Stimulated activated naive CD8-positive, alpha-beta T cell treated with anti-CD3 and anti-CD28 coated beads, Interleukin-15, Interleukin-2, amounts not matched to agents 100 ng/mL and 50 ng/mL, for 24 hours (primary cell): ENCODE data around the gene TTC28.
"Not testable (repeated sequence)": the region's sequence is repeated elsewhere in the genome, so short reads cannot be mapped to it uniquely, and the experiment has no call there.

Source experiments
- H3K27ac Mint-ChIP-seq: one replicate; pipeline ENCODE4 v1.8.0; 2021; ENCODE audit warnings: mild to moderate bottlenecking, mixed read lengths
- H3K27me3 Mint-ChIP-seq: one replicate; pipeline ENCODE4 v1.8.0; 2021; ENCODE audit warnings: mixed read lengths
- H3K36me3 Mint-ChIP-seq: one replicate; pipeline ENCODE4 v1.8.0; 2021; ENCODE audit warnings: low read depth, mixed read lengths
- H3K4me1 Mint-ChIP-seq: one replicate; pipeline ENCODE4 v1.8.0; 2021; ENCODE audit warnings: low read depth, mixed read lengths
- H3K4me3 Mint-ChIP-seq: one replicate; pipeline ENCODE4 v1.8.0; 2021; ENCODE audit warnings: mild to moderate bottlenecking, mixed read lengths
- H3K9me3 Mint-ChIP-seq: one replicate; pipeline ENCODE4 v1.8.0; 2021; ENCODE audit warnings: mixed read lengths

Gene TTC28

DNA sequence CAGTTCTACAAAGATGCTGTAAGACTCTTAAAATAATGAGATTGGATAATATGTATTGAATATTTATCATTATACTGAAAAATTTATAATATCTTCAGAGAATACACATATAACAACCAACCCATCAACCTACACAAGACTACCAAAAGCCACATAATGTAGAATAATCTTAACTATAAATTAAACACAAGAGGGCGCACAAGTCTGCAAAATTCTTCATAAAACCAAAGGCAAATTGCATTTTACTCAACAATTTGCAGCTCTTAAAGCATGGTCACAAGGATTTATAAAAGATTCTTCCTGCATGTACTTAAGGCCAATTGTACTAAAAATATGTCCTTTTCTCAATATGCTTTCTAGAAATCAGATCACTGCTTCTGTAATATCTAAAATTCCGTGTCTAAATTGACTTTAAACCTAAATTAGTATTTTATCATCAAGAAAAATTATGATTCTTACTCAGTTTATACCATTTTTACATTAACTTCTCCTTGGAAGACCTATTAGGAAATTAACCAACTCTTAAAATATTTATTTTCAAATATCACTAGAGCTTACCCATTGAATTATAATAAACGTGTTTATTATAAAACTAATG, 79.0 kb downstream of the TTC28 start:
- no peak overlapping the region for H3K27ac Mint-ChIP-seq
- no peaks in the 10 kb centered on the region for H3K9me3 Mint-ChIP-seq
- no peaks in the 10 kb centered on the region for H3K4me1 Mint-ChIP-seq
- peaks cover 18% of the 10 kb centered on the region for H3K27me3 Mint-ChIP-seq
- no peak overlapping the region for H3K4me3 Mint-ChIP-seq
- no peaks in the 10 kb centered on the region for H3K36me3 Mint-ChIP-seq

DNA sequence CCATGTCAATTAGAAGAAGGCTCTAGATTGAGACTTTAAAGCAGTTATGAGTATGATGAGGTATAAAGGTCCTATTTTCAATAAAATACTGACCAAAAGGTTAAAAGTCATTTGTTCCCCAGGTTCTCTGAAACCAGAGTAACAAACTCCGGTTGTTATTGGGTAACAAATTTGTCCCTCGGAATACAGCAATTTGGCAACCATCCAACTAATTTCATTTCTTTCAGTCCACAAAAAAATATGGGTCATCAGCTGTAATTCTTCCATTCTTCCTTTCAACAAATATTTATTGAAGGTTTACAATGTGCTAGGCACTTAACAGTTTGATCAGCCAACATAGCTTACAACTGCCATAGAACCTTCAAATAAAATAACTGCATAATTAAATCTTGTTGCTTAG, 79.9 kb downstream of the TTC28 start:
- no peaks in the 10 kb centered on the region for H3K4me1 Mint-ChIP-seq
- no peak overlapping the region for H3K27ac Mint-ChIP-seq
- H3K36me3 Mint-ChIP-seq: no peaks in the 10 kb centered on the region
- peaks cover 18% of the 10 kb centered on the region for H3K27me3 Mint-ChIP-seq
- H3K4me3 Mint-ChIP-seq: no peak overlapping the region
- no peaks in the 10 kb centered on the region for H3K9me3 Mint-ChIP-seq

DNA sequence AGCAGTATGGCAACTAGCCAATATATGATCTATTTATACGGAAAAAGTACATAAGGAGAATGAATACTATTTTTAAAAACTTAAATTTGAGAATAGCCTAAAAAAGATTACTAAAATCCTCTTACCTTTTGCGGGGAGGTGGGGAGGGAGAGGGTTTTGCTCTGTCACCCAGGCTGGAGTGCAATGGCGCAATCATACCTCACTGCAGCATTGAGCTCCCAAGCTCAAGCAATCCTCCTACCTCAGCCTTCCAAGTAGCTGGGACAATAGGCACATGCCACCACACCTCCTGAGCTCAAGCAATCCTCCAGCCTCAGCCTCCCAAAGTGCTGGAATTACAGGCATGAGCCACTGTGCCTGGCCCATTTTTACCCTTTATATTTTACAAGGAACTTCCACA, 82.0 kb downstream of the TTC28 start:
- H3K9me3 Mint-ChIP-seq: no peaks in the 10 kb centered on the region
- peaks cover 18% of the 10 kb centered on the region for H3K27me3 Mint-ChIP-seq
- H3K27ac Mint-ChIP-seq: no peak overlapping the region
- no peak overlapping the region for H3K4me3 Mint-ChIP-seq
- no peaks in the 10 kb centered on the region for H3K36me3 Mint-ChIP-seq
- no peaks in the 10 kb centered on the region for H3K4me1 Mint-ChIP-seq

DNA sequence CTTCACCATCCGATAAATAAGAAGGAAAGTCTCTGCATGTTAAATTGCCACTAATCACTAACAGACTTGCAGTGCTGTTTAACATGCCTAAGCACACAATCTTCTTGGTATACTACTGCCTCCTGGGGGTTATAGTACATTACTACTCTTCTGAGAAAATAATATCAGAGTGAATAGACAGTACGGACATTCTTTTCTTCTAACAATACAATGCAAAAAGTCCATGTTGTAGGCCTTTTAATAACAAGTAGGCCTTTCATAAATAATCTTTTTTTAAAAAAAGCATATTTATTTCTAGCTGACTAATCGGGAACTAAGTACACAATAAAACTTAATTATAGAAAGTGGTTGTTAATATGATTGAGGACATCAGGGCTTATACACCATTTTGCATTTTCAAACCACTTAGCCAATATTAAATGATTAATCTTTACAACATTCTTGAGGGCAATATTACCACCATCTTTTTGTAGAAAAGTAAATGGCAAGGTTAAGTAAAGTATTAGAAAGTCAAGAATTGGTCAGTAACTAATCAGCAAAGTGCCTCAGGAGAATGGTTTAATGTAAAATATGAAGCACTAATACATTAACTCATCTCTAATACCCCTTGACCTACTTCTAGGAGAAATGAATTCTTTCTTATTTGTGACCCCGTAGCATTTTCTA, 84.7 kb downstream of the TTC28 start:
- H3K27me3 Mint-ChIP-seq: peaks cover 10% of the 10 kb centered on the region
- no peaks in the 10 kb centered on the region for H3K9me3 Mint-ChIP-seq
- H3K27ac Mint-ChIP-seq: no peak overlapping the region
- no peaks in the 10 kb centered on the region for H3K4me1 Mint-ChIP-seq
- H3K36me3 Mint-ChIP-seq: no peaks in the 10 kb centered on the region
- H3K4me3 Mint-ChIP-seq: no peak overlapping the region

DNA sequence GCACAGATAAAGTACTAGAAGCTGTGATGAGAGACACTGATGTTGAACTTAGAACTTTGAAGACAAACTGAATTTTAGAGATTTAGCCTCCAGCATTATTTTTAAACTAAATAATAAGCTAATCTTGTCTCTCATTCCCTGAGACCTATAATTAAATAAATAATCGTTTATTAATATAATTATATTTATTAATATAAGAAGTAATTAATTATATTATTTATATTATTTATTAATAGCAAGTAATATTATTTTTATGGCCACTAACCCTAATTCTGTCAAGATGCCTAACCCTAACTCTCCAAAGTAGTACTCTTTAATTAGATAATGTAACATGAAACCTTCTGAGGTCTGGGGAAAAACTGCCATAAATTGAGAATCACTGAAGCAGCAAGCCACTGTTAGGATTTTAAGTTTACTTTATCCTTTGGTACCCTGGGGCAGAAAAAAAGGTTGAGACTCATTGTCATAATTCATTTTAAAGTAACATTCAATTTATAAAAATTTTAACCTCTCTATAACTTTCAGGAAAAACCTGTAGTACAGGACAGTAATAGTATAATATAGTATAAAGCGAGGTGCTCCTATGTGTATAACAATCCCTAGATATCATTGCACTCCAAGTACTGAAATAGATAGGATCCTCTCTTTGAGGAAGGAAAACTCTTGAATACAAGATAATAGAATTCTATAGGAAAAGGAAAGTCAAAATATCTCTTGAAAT, 85.4 kb downstream of the TTC28 start:
- Mint-ChIP-seq H3K4me3 (no peak overlapping the region), H3K27ac (no peak overlapping the region), H3K27me3 (peaks cover 8% of the 10 kb centered on the region), H3K36me3 (no peaks in the 10 kb centered on the region), H3K9me3 (no peaks in the 10 kb centered on the region), H3K4me1 (no peaks in the 10 kb centered on the region)

DNA sequence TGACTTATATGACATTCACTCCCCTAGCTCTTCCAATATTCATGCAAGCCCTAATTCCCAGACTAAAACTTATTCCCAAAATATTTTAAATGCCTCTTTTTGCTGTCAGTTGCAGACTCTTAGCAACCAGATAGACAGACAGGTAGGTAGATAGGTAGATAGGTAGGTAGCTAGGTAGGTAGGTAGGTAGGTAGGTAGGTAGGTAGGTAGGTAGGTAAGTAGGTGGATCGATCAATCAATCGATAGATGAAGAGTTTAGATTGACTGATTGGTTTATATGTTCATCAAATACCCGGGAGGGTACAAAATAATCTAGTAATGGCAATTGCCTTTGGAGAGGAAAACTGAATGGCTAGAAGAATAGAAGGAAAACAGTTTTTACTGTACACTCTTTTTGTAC, 86.3 kb downstream of the TTC28 start:
- Mint-ChIP-seq H3K4me3 (no peak overlapping the region), H3K36me3 (no peaks in the 10 kb centered on the region), H3K9me3 (no peaks in the 10 kb centered on the region), H3K27ac (no peak overlapping the region), H3K27me3 (peaks cover 8% of the 10 kb centered on the region), H3K4me1 (no peaks in the 10 kb centered on the region)

DNA sequence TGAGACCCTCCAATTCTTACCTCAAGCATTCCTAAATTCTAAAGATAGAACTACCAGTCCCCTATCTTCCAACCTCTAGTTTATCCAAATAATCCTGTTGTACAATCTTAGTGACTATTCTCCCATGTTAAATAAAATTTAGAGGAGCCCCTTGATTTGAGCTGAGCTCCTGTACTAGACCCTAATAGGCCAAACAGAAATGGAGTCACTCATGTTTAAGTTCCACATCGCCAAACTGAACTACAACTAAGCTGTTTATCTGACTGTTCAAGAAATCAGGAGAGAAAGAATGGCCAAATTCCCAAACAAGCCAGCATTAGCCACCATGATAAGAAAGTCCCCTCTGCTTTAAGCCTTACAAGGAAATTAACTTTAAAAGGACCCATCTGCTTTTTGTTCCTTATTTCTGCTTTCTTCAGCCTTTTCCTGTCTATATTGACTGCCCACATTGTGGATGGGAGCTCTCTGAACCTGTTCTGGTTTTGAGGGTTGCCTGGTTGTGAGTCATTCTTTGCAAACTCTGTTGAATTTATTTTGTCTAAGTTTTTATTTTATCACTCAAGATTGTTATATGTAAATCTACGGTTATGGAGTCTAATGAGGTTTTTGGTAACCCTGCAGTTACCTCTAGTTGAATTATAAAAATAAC, 90.4 kb downstream of the TTC28 start:
- Mint-ChIP-seq H3K4me3 (no peak overlapping the region), H3K9me3 (no peaks in the 10 kb centered on the region), H3K4me1 (no peaks in the 10 kb centered on the region), H3K27me3 (peaks cover 4% of the 10 kb centered on the region), H3K27ac (no peak overlapping the region), H3K36me3 (no peaks in the 10 kb centered on the region)

DNA sequence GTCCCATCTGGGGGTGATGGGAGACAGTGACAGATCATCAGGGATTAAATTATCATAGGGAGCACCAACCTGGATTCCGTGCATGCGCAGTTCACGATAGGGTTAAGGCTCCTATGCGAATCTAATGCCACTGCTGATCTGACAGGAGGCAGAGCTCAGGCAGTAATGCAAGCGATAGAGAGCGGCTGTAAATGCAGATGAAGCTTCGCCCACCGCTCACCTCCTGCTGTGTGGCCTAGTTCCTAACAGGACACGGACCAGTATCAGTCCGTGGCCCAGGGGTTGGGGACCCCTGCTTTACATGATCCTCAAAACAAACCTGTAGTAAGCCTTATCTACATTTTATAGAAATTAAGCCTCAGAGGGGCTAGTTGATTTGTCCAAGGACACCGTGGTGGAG, 94.3 kb downstream of the TTC28 start:
- Mint-ChIP-seq H3K27ac (no peak overlapping the region), H3K4me1 (no peaks in the 10 kb centered on the region), H3K9me3 (no peaks in the 10 kb centered on the region), H3K27me3 (peaks cover 5% of the 10 kb centered on the region), H3K4me3 (no peak overlapping the region), H3K36me3 (no peaks in the 10 kb centered on the region)

DNA sequence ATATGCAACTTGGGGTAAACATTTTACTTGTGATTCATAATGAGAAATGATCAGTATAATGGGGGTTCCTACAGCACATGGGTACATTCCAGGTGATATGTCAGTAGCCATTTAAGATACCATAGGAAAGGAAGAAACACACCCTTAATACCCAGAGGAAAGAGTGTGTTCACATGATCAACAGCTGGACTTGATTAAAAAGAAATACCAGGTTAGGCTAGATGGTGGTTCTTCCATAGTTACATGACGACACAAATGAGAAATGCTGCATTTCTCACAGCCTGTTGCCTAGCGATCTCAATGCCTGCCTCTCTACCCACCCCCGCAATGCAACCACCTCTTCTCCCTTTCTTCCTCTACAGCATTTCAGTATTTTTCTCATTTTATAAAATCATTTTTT, 96.8 kb downstream of the TTC28 start:
- H3K9me3 Mint-ChIP-seq: no peaks in the 10 kb centered on the region
- H3K36me3 Mint-ChIP-seq: no peaks in the 10 kb centered on the region
- no peaks in the 10 kb centered on the region for H3K4me1 Mint-ChIP-seq
- H3K27me3 Mint-ChIP-seq: peaks cover 9% of the 10 kb centered on the region
- no peak overlapping the region for H3K4me3 Mint-ChIP-seq
- H3K27ac Mint-ChIP-seq: no peak overlapping the region

DNA sequence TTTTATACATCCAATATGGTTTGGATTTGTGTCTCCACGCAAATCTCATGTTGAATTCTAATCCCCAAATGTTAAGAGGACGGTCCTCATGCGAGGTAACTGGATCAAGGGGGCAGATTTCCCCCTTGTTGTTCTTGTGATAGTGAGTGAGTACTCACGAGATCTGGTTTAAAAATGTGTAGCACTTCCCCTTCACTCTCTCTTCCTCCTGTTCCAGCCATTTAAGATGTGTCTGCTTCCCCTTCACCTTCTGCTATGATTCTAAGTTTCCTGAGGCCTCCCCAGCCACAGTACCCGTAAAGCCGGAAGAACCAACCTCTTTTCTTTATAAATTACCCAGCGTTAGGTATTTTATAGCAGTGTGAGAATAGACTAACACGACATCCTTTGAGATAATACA, 98.6 kb downstream of the TTC28 start:
- no peaks in the 10 kb centered on the region for H3K9me3 Mint-ChIP-seq

DNA sequence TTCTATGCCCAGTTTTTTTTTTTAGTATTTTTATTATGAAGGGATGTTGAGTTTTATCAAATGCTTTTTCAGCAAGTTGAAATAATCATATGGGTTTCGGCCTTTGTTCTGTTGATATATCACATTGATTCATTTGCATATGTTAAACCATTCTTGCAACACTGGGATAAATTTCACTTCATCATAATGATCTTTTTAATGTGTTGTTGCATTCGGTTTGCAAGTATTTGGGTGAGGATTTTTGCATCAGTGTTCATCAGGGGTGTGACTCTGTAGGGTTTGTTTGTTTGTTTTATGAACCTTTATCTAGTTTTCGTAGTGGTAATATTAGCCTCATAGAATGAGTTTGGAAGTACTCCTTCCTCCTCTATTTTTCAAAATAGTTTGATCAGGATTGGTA, 103.5 kb downstream of the TTC28 start:
- Mint-ChIP-seq H3K36me3 (no peaks in the 10 kb centered on the region), H3K27me3 (peaks cover 26% of the 10 kb centered on the region), H3K4me3 (no peak overlapping the region)

More for the DNA sequence above, 98.6 kb downstream of the TTC28 start:
- H3K4me3 Mint-ChIP-seq: no peak overlapping the region
- H3K27me3 Mint-ChIP-seq: peaks cover 16% of the 10 kb centered on the region
- no peaks in the 10 kb centered on the region for H3K4me1 Mint-ChIP-seq
- H3K36me3 Mint-ChIP-seq: no peaks in the 10 kb centered on the region
- no peak overlapping the region for H3K27ac Mint-ChIP-seq

DNA sequence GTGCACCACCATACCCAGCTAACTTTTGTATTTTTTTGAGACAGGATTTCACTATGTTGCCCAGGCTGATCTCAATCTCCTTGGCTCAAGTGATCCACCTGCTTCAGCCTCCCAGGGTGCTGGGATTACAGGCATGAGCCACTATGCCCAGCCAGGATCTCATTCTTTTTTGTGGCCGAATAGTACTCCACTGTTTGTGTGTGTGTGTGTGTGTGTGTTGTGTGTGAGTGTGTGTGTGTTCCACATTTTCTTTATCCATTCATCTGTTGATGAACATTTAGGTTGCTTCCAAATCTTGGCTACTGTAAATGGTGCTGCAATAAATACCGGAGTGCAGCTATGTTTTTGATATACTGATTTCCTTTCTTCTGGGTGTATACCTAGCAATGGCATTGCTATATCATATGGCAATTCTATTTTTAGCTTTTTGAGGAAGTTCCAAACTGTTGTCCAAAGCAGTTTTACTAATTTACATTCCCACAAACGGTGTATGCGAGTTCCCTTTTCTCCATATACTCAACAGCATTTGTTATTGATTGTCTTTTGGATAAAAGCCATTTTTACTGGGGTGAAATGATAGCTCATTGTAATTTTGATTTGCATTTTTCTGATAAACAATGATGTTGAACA, 105.4 kb downstream of the TTC28 start:
- no peaks in the 10 kb centered on the region for H3K36me3 Mint-ChIP-seq
- no peaks in the 10 kb centered on the region for H3K4me1 Mint-ChIP-seq
- H3K4me3 Mint-ChIP-seq: no peak overlapping the region
- H3K27me3 Mint-ChIP-seq: peaks cover 26% of the 10 kb centered on the region
- no peaks in the 10 kb centered on the region for H3K9me3 Mint-ChIP-seq
- no peak overlapping the region for H3K27ac Mint-ChIP-seq

More for the DNA sequence above, 103.5 kb downstream of the TTC28 start:
- Mint-ChIP-seq H3K9me3 (no peaks in the 10 kb centered on the region), H3K4me1 (no peaks in the 10 kb centered on the region), H3K27ac (no peak overlapping the region)

DNA sequence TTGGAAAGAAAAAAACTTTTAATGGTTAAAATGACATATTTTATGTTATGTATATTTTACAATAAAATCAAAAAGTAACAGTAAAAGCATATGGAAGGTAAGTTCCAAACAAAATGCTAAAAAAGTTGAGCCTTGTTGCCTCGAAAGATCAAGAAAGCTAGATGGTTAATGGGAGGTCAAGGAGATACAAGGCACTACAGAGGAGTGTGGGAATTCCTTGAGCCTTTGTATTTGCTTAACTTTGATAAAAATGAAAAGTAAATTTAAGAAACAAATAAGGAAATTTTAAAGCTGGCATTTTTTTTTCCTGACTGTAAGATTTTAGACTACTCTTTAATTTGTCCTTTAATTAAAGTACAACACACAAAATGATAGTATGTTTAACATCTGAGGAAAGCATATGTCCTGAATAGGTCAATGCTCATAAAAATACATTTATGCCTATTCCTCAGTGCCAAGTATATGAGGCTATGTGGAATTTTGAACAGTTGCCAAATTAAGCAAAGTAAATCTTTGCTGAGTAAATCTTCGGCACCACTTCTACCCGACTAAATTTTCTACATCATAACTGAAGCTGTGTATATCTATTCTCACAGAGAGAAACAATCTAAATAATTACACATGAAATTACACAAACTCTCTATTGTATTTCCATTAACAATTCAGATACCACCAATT, 108.8 kb downstream of the TTC28 start:
- Mint-ChIP-seq H3K4me1 (no peaks in the 10 kb centered on the region), H3K27me3 (peaks cover 21% of the 10 kb centered on the region), H3K27ac (no peak overlapping the region), H3K9me3 (no peaks in the 10 kb centered on the region), H3K4me3 (no peak overlapping the region), H3K36me3 (no peaks in the 10 kb centered on the region)

DNA sequence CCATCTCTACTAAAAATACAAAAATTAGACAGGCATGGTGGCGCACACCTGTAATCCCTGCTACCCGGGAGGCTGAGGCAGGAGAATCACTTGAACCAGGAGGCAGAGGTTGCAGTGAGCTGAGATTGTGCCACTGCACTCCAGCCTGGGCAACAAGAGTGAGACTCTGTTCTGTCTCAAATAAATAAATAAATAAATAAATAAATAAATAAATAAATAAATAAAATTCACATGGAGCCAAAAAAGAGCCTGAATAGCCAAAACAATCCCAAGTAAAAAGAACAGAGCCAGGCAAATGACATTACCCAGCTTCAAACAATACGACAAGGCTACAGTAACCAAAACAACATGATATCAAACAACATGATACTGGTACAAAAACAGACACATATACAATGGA, 110.7 kb downstream of the TTC28 start:
- H3K27ac Mint-ChIP-seq, H3K9me3 Mint-ChIP-seq, H3K4me3 Mint-ChIP-seq, H3K36me3 Mint-ChIP-seq, H3K4me1 Mint-ChIP-seq: not testable (repeated sequence)
- peaks cover 16% of the 10 kb centered on the region for H3K27me3 Mint-ChIP-seq
